Measurements from ENCODE around the gene KSR1. TPM values are rescaled to one million over a fixed set of nuclear protein-coding genes. Genes with fewer than 3 reads are reported as not detected.

KSR1 gene
- total and polyA plus RNA-seq, 2 donors (not counting 1 experiment from before 2014, with no cell fraction given) = 5.3 to 10.1 TPM

DNA sequence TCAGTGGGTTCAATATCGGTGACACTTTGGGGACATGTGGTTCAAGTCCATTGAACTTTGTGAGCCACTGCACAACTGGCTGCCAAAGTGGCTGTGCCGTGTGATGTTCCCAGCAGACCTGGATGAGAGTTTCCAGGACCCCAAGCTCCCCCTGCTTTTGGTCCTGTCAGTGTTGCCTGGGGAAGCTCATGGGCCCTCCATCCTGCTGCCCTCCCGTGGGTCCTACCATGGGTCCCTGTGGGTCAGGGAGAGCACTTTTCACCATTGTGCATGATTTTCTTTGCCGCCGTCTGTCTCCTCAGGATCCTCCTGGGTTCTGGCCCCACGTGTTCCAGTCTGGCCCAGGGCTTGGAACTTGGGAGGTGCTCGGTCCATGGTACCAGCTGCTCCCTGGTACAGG lies 212.9 kb downstream of the KSR1 start:
- Histone ChIP-seq H3K4me1 (ENCODE audit: control insufficient read depth, extremely low read depth, insufficient read depth, low read length) (no peaks in the 10 kb centered on the region), H3K36me3 (ENCODE audit: control insufficient read depth, insufficient read depth, low read length) (no peaks in the 10 kb centered on the region), H3K9me3 (ENCODE audit: control insufficient read depth, insufficient read depth, low read depth, low read length) (no peaks in the 10 kb centered on the region), H3K79me2 (ENCODE audit: control insufficient read depth, insufficient read depth, low read length) (no peaks in the 10 kb centered on the region), H3K9ac (ENCODE audit: insufficient read depth, low read length) (no peak overlapping the region), H3K4me2 (ENCODE audit: extremely low read depth, insufficient read depth, low read length) (no peak overlapping the region), H4K20me1 (ENCODE audit: control insufficient read depth, extremely low read depth, insufficient read depth, low read length) (no peaks in the 10 kb centered on the region), H3K27me3 (ENCODE audit: control insufficient read depth, insufficient read depth, low read length) (no peaks in the 10 kb centered on the region), H3K4me3 (replicated peaks in 1 of 4; ENCODE audit: control extremely low read depth in 1 of 4, insufficient read depth in 1 of 4, low read depth in 3 of 4, low read length in 4 of 4) (no peak overlapping the region), H2AFZ (ENCODE audit: low read length) (no peak overlapping the region), H3K27ac (ENCODE audit: insufficient read depth, low read length) (no peak overlapping the region)
- no peak for DNase-seq (ENCODE audit: low read depth in 2 of 2)
- TF ChIP-seq EZH2 (IDR thresholded peaks at IDR 0.05; ENCODE audit: low read length, missing control alignments) = no peak
- TF ChIP-seq, protein P1, sequence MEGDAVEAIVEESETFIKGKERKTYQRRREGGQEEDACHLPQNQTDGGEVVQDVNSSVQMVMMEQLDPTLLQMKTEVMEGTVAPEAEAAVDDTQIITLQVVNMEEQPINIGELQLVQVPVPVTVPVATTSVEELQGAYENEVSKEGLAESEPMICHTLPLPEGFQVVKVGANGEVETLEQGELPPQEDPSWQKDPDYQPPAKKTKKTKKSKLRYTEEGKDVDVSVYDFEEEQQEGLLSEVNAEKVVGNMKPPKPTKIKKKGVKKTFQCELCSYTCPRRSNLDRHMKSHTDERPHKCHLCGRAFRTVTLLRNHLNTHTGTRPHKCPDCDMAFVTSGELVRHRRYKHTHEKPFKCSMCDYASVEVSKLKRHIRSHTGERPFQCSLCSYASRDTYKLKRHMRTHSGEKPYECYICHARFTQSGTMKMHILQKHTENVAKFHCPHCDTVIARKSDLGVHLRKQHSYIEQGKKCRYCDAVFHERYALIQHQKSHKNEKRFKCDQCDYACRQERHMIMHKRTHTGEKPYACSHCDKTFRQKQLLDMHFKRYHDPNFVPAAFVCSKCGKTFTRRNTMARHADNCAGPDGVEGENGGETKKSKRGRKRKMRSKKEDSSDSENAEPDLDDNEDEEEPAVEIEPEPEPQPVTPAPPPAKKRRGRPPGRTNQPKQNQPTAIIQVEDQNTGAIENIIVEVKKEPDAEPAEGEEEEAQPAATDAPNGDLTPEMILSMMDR (conservative IDR thresholded peaks at IDR 0.05 in 1 of 2, IDR thresholded peaks at IDR 0.05 in 1 of 2; ENCODE audit: low read depth in 1 of 2, low read length in 2 of 2) = no peak

DNA sequence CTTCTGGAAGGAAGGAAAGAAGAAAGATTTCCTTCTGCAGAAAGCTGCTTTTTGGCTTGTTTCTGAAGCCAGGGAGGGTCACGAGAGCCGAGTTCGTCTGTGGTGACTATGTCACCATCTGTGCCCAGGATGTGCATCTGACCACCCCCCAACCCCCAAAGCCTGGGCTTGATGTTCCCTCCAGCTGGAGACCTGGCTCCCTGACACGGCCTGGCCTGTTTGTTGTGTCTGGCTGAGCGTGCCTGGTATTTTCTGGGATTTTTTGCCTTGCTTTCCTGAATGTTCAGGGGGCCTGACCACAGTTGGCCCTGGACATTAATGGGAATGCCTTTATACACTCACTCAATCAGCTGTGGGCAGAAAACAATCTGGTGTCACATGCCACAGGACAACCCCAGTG lies 213.6 kb downstream of the KSR1 start:
- Histone ChIP-seq H3K79me2 (ENCODE audit: control insufficient read depth, insufficient read depth, low read length) (no peaks in the 10 kb centered on the region), H3K4me3 (replicated peaks in 1 of 4; ENCODE audit: control extremely low read depth in 1 of 4, insufficient read depth in 1 of 4, low read depth in 3 of 4, low read length in 4 of 4) (no peak overlapping the region), H3K36me3 (ENCODE audit: control insufficient read depth, insufficient read depth, low read length) (no peaks in the 10 kb centered on the region), H3K9ac (ENCODE audit: insufficient read depth, low read length) (no peak overlapping the region), H3K4me1 (ENCODE audit: control insufficient read depth, extremely low read depth, insufficient read depth, low read length) (no peaks in the 10 kb centered on the region), H4K20me1 (ENCODE audit: control insufficient read depth, extremely low read depth, insufficient read depth, low read length) (no peaks in the 10 kb centered on the region), H3K4me2 (ENCODE audit: extremely low read depth, insufficient read depth, low read length) (no peak overlapping the region), H3K9me3 (ENCODE audit: control insufficient read depth, insufficient read depth, low read depth, low read length) (no peaks in the 10 kb centered on the region), H3K27ac (ENCODE audit: insufficient read depth, low read length) (no peak overlapping the region), H3K27me3 (ENCODE audit: control insufficient read depth, insufficient read depth, low read length) (no peaks in the 10 kb centered on the region), H2AFZ (ENCODE audit: low read length) (no peak overlapping the region)
- TF ChIP-seq EZH2 (IDR thresholded peaks at IDR 0.05; ENCODE audit: low read length, missing control alignments) = no peak
- TF ChIP-seq, protein P1 (conservative IDR thresholded peaks at IDR 0.05 in 1 of 2, IDR thresholded peaks at IDR 0.05 in 1 of 2; ENCODE audit: low read depth in 1 of 2, low read length in 2 of 2) = no peak
- no peak for DNase-seq (ENCODE audit: low read depth in 2 of 2)

DNA sequence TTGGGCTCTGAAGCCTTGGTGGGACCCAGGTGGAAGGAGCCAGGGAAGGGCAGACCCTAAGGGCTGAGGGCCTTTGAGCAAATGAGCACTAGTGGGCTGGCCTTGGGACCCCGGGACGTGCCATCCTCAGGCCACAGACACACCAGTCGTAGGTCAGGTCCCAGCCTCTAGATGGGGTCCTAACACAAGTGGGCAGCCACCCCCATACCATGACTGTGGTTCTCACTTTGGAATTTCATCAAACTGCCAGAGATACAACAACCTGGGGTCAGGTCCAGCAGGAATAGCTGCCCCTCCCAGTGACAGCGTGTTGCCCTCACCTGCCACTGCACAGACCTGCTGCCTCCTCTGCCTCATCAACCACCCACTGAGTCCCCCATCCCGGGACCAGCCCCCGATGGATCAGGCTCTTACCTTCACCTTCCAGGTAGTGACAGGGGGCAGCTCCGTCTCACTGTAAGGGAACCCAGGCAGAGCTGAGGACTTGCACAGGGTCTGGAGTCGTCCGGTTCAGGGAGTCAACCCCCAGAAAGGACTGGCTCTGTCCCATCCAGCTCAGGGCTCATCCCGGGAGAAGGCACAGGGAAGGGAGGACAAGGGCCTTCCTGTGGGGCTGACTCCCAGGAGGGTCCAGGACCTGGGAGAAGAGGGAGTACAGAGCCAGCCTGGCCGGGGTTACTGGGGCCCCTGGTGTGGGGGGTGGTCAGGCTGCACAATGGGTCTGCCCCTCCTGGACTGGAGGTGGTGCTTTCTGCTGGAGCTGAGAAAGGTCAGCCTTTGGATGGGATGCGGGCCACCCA lies 214.7 kb downstream of the KSR1 start:
- DNase-seq (ENCODE audit: low read depth in 2 of 2) = no peak
- Histone ChIP-seq H3K4me2 (ENCODE audit: extremely low read depth, insufficient read depth, low read length) (no peak overlapping the region), H4K20me1 (ENCODE audit: control insufficient read depth, extremely low read depth, insufficient read depth, low read length) (no peaks in the 10 kb centered on the region), H3K4me3 (replicated peaks in 1 of 4; ENCODE audit: control extremely low read depth in 1 of 4, insufficient read depth in 1 of 4, low read depth in 3 of 4, low read length in 4 of 4) (no peak overlapping the region), H3K9me3 (ENCODE audit: control insufficient read depth, insufficient read depth, low read depth, low read length) (no peaks in the 10 kb centered on the region), H3K9ac (ENCODE audit: insufficient read depth, low read length) (no peak overlapping the region), H2AFZ (ENCODE audit: low read length) (no peak overlapping the region), H3K79me2 (ENCODE audit: control insufficient read depth, insufficient read depth, low read length) (no peaks in the 10 kb centered on the region), H3K27me3 (ENCODE audit: control insufficient read depth, insufficient read depth, low read length) (no peaks in the 10 kb centered on the region), H3K36me3 (ENCODE audit: control insufficient read depth, insufficient read depth, low read length) (no peaks in the 10 kb centered on the region), H3K27ac (ENCODE audit: insufficient read depth, low read length) (no peak overlapping the region), H3K4me1 (ENCODE audit: control insufficient read depth, extremely low read depth, insufficient read depth, low read length) (no peaks in the 10 kb centered on the region)
- TF ChIP-seq, protein P1 (conservative IDR thresholded peaks at IDR 0.05 in 1 of 2, IDR thresholded peaks at IDR 0.05 in 1 of 2; ENCODE audit: low read depth in 1 of 2, low read length in 2 of 2) = no peak
- TF ChIP-seq EZH2 (IDR thresholded peaks at IDR 0.05; ENCODE audit: low read length, missing control alignments) = no peak
